LoVo (cell line): ENCODE results near the gene BRCA2.

ENCODE experiments used
- DNase-seq: peaks from one replicate; pipeline ENCODE4 v3.0.0-alpha.2; 2016; ENCODE audit warnings: low spot score

Gene BRCA2

GRCh38 chr13:32385410-32385809 lies 70.1 kb downstream of the BRCA2 start:
- DNase-seq, result no peak

GRCh38 chr13:32390048-32390447 lies 74.7 kb downstream of the BRCA2 start:
- no peak for DNase-seq

DNA sequence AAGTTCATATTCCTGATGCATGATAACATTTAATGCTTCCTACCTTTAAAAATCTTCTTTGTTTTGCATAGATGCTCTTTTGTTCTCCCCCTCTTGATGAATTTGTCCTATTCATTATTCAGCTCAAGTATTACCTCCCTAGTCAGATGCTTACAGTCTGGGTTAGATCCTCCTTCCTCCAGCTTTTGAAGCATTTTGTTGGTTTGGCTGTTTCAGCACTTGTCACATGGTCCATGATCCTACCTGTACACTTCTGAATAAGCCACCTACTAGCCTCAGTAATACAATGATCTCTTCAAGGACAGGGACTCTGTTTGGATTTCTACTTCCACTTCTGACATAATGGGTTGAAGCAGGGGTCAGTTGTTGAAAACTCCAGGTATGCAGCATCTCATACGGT lies 75.2 kb downstream of the BRCA2 start:
- no peak for DNase-seq

- no peak for DNase-seq
These were observed 75.9 kb downstream of the BRCA2 start for GRCh38 chr13:32391101-32391619.

DNA sequence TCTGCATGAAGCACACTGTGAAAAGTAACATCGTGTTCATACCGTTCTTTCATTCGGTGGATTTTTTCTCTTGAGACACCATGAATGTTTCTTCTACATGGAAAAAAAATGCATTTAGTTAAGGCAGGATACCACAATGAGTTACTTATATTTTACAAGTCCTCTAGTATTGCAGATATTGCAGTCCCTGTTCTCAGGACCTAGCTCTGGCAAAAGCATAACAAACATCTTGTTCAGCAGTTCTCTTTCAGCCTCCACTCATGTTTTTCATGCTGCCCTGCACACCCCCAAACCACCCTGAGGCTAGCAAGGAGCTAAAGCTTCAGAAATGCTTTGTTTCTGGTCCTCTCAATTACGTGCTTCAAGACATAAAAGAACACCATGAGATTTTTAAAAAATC lies 87.8 kb downstream of the BRCA2 start:
- DNase-seq, result no peak

- DNase-seq, result no peak
These were observed 92.5 kb downstream of the BRCA2 start for GRCh38 chr13:32407854-32408253.

- no peak for DNase-seq
These were observed 93.1 kb downstream of the BRCA2 start for GRCh38 chr13:32408296-32409000.

DNA sequence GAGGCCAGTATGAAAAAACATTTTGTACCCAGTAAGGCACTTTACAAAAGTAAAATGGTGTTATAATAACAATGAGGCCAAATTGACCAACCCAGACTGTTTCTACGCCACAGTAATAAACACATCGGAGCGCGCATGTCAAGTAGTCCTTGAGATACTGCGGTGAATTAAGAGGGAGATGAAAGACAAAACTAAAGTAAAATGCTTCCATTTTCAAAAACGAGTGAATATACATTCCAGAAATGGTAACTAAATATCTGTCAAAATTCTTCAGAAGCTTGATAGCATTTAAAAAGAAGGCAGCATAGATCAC lies 93.6 kb downstream of the BRCA2 start:
- DNase-seq, result no peak

DNA sequence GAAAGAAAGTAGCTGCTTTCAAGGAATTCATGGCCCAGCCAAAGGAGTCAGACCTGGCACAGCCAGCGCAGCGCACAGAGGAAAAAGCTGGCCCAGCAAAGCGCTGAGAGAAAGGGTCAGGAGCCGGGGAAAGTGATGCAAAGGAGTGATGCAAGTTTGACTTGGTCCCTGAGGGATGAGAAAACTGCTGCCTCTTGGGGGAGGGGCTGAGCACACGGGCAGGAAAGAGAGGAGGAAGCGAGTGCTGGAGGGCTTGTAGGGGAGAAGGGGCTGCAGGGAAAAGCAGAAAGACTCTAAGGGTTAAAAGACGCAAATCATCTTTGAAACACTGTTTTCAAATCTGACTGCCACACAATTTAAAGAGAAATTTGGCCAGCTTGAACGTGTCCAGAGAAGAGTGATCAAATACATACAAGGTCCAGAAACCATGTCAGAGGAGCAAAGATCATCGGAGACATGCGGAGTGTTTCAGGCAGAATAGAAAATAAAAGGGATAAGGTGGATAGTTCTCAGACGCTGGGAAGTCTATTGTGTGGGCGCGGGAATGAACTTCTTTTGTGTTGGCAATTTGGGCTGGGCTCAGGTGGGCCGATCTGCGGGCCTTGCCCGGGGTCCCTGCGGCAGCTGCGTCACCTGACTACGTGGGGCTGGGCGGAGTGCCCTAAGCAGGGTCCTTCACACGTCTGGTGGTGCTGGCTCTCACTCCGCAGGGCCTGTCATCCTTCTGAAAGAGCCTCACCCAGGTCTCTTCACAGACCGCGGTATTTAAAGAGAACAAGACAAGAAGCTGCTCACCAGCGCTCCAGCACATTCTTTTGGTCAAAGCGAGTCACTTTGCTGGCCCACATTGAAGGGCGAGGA lies 94.5 kb downstream of the BRCA2 start:
- no peak for DNase-seq

- no peak for DNase-seq
These were observed 98.0 kb downstream of the BRCA2 start for GRCh38 chr13:32413284-32413683.

GRCh38 chr13:32414580-32414979 lies 99.3 kb downstream of the BRCA2 start:
- no peak for DNase-seq

DNA sequence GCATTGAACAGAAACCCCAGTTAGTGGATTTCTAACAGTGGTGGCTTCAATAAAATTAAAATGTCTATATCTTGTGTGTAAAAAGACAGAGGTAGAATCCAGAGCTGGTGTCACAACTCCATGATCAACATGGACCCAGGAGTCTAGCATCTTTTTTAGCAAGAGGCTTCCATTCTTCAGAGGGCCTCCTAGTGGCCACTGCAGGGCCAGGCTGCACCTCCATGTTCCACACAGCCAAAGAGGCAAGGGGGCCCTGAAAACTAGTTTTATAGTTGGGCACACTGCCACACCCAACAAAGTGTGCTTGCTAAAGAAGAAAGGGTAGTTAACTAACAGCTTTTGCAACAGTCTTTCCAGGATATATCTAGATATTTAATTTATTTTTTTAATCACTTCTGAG lies 99.7 kb downstream of the BRCA2 start:
- DNase-seq, result no peak

DNA sequence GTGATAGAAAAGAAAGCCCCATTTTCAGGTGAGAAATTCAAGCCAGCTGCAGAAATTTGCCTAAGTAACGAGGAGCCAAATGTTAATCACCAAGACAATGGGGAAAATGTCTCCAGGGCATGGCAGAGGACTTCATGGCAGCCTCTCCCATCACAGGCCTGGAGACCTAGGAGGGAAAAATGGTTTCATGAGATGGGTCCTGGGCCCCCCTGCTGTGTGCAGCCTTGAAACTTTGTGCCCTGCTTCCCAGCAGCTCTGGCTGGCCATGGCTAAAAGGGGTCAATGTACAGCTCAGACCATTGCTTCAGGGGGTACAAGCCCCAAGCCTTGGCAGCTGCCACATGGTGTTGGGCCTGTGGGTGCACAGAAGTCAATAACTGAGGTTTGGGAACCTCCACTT lies 102.7 kb downstream of the BRCA2 start:
- DNase-seq, result no peak

- no peak for DNase-seq
These were observed 104.6 kb downstream of the BRCA2 start for GRCh38 chr13:32419862-32420261.

- DNase-seq, result no peak
These were observed 108.3 kb downstream of the BRCA2 start for GRCh38 chr13:32423592-32423991.

DNA sequence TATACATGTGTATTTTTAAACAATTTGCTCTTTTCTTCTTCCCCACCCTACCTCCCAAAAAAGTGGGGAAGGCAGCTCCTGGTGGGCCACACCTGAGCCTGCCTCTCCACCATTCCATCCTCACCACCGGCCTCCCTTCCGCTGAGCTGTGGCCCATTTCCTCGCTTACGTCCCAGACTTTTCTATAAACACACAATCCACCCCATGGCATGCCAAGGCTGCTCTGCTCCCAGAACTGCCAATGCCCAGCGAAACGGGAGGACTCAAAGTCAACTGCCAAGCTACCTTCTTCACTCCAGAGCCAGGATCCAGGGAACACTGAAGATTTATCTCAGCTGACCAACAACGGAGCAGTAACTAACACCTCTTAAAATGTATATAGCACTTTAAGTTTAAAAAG lies 109.8 kb downstream of the BRCA2 start:
- no peak for DNase-seq

DNA sequence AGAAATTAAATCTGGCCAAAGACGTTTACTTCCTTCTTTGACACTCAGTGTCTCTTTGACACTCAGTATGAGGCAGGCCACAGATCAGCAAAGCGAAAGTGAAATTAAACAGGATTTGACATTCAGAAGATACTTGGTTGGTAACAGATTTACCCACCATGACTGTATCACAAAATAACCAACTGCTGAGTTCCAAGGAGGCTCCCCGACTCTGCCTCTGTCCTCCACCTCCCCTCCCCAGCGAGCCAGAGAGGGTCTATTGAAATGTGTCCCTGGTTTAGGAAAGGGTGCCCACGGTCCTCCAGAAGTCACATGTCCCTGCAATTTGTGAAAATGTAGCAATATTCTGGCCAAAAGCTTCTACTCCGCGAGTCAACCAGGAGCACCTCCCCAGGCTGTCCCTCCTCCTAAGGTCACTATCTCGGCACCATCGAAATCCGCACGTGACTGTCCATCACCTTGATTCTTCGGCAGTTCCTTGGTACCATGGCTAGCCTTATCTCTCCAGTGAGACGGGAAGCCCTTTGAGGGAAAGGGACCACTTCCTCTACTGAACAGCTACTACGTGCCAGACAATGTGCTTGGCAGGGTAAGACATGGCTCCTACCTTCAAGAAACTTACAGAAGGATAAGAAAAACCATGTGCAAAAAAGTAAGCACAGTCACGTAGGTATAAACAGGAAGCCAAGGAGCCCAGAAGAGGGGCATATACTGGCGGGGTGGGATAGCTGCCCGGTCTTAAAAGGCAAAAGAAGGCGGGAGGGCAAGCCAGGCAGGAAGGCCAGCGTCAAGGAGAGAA lies 111.1 kb downstream of the BRCA2 start:
- DNase-seq, result peak; percentile 54

DNA sequence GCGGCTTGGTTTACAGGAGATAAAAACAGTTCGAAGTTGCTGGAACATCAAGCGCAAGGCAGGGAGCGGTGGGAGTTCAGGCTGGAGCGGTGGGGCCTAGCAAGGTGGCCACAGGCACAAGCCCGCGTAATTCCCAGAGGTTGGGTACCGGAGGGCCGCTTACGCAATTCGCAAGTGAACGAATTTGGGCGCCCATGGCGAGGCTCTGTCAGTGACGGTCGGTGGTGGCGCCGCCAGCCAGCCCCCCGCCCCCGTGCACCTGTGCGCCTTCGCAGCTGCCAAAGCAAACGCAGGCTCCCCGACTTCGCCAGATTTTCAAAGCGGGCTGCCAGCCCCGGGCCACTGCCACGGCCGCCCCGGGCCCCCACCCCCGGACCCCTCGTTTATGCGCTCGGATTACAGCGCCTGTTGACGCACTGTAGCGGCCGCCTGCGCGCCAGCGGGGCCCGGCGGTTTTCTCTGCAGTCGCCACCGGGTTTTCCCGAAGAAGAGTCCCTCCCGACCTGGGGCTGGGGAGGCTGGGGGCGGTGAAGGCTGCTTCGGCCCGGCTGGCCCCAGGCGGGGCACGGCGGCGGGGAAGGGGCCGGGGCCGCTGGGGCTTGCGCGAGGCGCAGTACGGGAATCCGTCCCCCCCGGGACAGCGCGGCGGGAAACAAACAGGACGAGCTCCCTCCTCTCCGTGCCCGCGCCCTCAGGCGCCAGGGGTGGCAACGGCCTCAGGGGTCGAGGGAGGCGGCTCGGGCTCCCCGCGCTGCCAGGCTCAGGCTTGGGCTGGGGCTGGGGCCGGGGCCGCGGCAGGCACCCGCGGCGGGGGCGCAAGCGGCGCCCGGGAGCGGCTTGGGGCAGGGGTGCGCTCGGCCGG lies 111.9 kb downstream of the BRCA2 start:
- DNase-seq, result no peak

DNA sequence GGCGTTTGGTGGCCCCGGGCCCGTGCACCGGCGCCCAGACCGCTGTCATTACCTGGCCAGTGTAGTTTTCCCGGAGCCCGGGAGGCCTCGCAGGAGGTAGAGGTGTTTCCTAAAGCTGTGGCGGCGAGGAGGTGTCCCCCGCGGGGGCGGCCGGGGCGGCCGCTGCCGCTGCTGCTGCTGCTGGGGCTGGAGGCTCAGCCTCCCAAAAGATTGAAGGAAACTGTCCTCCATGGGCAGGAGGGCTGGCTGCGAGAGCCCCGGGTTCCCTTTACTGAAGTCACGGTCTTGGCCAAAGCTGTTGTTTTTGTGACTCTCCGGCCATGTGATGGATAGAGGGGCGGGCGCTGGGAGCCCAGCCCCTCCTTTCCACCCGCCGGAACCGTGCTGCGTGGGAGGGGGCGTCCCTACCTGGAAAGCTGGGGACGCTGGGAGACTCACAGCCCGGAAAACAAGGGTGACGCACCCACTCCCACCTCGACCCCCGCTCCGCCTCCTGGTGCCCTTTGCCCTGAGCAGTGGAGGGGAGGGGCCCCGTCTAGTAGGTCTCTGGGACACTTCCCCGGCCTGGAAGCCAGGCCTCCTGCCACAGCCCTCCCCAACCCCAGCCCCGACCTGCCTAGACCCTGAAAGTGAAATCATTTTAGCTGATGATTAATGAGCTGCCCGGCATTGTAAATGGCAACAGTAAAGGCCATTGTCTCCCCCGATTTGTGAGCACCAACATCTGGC lies 112.7 kb downstream of the BRCA2 start, which contains the start of gene N4BP2L1:
TSS of gene N4BP2L1 (minus strand) at position 279 of the 729 bp plus-strand sequence. CDS start at position 231, 48 bp downstream.
- DNase-seq, result peak; percentile 54

- no peak for DNase-seq
These were observed 113.5 kb downstream of the BRCA2 start for GRCh38 chr13:32428581-32429432.
